Fibroblast of lung (primary cell): ENCODE results near the gene MAP3K3.

ENCODE experiments used
- EZH2 ChIP-seq: IDR thresholded peaks from 2 replicates; pipeline ENCODE4 v1.5.1; 2012; ENCODE audit warnings: low read length, control low read depth, mild to moderate bottlenecking; ENCODE audit errors: missing control alignments
- TF ChIP-seq, protein P1 (sequence below), 2 donors: IDR thresholded peaks in 1 of 2; conservative IDR thresholded peaks in 1 of 2; 1 replicate in 1 of 2; 2 replicates in 1 of 2; pipeline ENCODE4 v1.5.1; 2011 to 2012; ENCODE audit warnings: low read length in 2 of 2, control low read depth in 1 of 2, inconsistent platforms in 1 of 2, low read depth in 1 of 2, mild to moderate bottlenecking in 1 of 2

DNA sequence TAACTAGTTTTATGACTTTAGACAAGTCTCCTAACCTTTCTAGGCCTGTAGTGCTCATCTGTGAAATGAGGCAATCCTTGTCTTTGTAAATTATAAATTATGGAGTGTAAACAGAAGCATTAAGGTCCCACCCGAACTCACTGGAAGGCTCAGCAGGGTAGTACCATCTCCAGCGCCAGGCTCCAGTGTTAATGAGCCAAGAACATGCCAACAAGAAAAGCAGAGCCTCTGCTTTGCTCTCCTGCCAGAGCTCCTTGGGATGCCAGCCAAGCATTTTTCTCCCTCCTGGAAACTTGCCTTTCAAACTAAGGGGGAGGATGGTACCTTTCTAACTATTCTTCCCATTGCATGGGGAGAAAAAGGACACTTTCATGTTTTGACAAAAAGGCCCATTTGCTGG, 62.8 kb downstream of the MAP3K3 start:
- no peak for TF ChIP-seq EZH2
- TF ChIP-seq, protein P1, sequence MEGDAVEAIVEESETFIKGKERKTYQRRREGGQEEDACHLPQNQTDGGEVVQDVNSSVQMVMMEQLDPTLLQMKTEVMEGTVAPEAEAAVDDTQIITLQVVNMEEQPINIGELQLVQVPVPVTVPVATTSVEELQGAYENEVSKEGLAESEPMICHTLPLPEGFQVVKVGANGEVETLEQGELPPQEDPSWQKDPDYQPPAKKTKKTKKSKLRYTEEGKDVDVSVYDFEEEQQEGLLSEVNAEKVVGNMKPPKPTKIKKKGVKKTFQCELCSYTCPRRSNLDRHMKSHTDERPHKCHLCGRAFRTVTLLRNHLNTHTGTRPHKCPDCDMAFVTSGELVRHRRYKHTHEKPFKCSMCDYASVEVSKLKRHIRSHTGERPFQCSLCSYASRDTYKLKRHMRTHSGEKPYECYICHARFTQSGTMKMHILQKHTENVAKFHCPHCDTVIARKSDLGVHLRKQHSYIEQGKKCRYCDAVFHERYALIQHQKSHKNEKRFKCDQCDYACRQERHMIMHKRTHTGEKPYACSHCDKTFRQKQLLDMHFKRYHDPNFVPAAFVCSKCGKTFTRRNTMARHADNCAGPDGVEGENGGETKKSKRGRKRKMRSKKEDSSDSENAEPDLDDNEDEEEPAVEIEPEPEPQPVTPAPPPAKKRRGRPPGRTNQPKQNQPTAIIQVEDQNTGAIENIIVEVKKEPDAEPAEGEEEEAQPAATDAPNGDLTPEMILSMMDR (conservative IDR thresholded peaks at IDR 0.05 in 1 of 2, IDR thresholded peaks at IDR 0.05 in 1 of 2; ENCODE audit: low read depth in 1 of 2, low read length in 2 of 2): no peak
